CD4-positive, alpha-beta T cell treated with Interleukin-6 at 100 ng/mL for 8 hours (primary cell): Measurements from ENCODE around the gene TPCN2.
"Not testable (repeated sequence)": the region's sequence is repeated elsewhere in the genome, so short reads cannot be mapped to it uniquely, and the experiment has no call there.

Experiments
- DNase-seq: peaks from one replicate; pipeline ENCODE4 v3.0.0-alpha.2; 2020; ENCODE audit warnings: mixed read lengths, low spot score

Gene TPCN2

GRCh38 chr11:69131121-69131566, 82.4 kb downstream of the TPCN2 start:
- no peak for DNase-seq

GRCh38 chr11:69131644-69132300, 83.0 kb downstream of the TPCN2 start:
- DNase-seq: no peak

- no peak for DNase-seq
Observed at GRCh38 chr11:69132301-69132670, 83.6 kb downstream of the TPCN2 start.

DNA sequence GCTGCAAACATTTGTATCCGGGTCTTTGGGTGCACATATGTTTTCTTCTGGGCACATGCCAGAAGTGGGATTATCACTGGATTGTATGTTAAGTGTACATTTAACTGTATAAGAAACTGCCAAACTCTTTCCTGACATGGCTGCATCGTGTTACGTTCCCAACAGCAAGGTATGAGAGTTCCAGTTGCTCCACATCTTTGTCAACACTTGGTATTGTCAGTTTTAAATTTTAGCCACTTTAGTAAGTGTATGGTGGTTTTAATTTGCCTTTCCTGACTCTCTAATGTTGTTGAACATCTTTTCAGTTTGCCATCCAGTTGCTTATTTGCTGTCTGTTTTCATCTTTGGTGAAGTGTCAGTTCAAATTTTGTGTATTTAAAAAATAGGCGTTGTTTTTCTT, 84.5 kb downstream of the TPCN2 start:
- DNase-seq: no peak

GRCh38 chr11:69134182-69134581, 85.5 kb downstream of the TPCN2 start:
- not testable (repeated sequence) for DNase-seq

GRCh38 chr11:69134957-69135356, 86.2 kb downstream of the TPCN2 start:
- DNase-seq: no peak

- DNase-seq: no peak
Observed at GRCh38 chr11:69135420-69136363, 87.0 kb downstream of the TPCN2 start.

DNA sequence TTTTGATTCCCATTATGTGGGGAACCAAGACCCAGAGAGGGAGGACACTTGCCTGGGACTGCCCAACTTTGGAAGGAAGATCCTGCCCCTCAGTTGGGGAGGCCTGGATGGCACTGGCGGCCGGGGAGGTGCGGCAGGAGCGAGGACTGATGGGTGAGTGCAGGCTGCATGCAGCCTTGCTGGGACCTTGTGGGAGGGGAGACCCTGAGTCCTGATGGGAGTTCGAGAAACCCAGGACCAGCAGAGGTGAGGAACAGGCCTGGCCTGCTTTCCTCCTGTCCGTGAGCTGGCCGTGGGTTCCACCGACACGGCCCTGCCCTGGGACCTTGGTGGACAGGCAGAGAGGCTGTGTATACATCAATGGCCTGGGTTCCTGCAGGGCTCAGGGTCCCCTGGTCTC, 87.7 kb downstream of the TPCN2 start:
- no peak for DNase-seq

- no peak for DNase-seq
Observed at GRCh38 chr11:69137151-69137844, 88.6 kb downstream of the TPCN2 start.

DNA sequence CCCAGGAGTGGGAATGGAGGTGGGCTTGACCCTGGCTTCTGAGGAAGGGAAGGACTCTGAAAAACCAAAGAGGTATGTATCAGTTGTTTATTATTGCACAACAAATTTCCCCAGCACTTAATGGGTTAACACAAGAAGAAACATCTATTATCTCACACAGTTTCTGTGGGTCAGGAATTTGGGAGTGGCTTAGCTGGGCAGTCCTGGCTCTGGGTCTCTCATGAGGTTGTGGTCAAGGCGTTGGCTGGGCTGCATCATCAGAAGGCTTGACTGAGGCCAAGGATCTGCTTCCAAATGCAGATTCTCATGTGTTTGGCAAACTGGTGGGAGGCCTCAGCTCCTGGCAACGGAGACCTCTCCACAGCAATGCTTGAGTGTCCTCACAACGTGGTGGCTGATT, 89.5 kb downstream of the TPCN2 start:
- no peak for DNase-seq

GRCh38 chr11:69140161-69140560, 91.4 kb downstream of the TPCN2 start:
- not testable (repeated sequence) for DNase-seq

DNA sequence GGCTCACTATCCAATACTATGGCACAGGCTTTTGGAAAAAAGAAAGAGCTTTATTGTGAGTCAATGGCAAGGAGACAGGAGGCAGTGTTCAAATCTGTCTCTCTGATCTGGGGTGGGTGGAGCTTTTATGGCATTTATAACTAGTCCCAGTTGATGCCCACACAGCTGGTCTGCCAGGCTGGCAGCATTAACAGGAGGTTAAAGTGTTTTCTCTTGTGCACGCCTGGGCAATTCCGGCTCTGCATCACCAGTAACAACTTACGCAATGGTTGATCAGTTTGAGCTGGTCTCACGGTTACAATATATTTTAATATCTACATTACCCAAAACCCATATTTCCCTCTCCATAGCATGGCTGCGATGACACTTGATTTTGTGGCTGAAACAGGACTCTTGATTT, 91.9 kb downstream of the TPCN2 start:
- no peak for DNase-seq

DNA sequence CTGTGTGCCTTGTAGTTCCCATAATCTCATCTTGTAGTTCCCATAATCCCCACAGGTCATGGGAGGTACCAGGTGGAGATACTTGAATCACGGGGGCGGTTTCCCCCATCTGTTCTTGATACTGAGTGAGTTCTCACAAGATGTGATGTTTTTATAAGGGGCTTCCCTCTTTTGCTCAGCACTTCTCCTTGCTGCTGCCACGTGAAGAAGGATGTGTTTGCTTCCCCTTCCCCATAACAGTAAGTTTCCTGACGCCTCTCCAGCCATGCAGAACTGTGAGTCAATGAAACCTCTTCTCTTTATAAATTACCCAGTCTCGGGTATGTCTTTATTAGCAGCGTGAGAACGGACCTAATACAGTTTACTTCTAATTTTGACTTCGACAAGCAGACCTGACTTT, 93.0 kb downstream of the TPCN2 start:
- DNase-seq: no peak

DNA sequence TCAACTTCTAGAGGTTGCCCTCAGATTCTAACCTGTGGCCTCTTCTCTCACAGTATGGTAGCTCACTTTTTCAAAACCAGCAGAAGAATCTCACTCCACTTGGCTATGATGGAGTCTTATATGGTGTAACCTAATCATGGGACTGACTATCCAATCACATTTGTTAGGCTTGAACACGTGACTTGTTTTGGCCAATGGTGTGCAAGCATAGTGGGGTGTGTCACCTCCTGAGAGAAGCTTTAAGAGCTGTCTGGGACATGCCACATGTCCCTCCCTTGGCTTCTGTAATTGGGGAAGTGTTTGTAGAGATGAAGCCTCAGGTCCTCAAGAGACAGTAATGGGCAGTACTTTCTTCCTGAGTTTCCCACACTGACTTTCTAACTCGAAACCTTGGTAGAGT, 94.2 kb downstream of the TPCN2 start:
- no peak for DNase-seq

DNA sequence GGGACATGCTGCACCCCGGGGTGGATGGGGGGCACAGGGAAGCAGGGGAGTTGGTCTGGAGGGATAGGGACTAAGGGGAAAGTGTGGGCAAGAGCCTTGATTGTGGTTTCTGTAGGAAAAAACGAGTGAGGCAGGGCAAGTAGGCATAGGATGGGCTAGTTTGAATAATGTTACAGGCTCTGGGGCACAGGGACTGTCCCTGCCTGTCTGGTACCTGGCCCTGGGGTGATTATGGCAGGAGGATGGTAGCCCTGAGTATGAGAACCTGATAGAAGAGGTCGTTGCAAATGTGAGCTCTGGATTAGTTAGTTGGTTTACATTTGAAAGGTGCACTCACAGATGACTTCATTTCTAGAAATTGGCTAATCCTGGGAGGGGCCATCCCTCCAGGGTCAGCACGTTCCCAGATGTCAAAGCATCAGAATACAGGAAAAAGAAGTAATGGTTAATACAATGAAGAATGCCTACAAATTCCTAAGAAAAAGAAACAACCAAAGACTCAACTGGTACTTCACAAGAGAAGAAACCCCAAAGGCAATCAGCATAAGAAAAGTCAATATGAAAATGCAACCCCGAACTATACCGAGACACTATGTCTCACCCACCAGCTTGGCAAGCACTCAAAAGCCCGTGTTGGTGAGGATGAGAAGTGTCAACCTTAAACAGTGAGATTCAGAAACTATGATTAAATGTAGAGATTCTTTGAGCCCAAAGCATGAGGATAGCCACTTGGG, 95.8 kb downstream of the TPCN2 start:
- DNase-seq: no peak

DNA sequence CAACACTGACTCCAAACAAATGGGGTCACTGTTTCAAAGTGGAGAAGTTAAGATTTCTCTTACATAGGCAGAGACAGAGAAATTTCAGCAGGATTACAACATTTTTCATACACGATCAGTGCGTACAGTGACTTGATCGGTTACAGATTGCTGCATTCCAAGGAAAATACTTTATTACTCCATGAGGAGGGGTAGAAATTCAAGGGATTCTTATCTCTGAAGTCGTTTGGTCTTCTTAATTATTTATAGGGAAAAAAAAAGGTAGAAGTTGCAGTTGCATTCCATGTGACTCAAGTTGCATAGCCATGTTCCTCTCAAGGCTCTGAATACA, 96.3 kb downstream of the TPCN2 start:
- DNase-seq: no peak

GRCh38 chr11:69148377-69148762, 99.6 kb downstream of the TPCN2 start:
- no peak for DNase-seq

DNA sequence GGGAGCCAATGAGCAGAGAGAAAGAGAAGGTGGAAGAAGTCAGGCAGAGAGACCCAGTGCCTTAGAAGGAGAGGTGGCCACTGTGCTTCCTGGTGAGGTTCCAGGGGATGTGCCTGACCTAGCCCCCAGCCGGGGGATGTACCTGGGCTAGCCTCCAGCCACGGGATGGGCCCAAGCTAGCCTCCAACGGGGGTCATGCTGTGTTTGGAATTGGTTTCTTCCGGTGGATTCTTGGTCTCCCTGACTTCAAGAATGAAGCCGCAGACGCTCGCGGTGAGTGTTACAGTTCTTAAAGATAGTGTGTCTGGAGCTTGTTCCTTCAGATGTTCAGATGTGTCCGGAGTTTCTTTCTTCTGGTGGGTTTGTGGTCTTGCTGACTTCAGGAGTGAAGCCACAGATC, 100.1 kb downstream of the TPCN2 start:
- no peak for DNase-seq

DNA sequence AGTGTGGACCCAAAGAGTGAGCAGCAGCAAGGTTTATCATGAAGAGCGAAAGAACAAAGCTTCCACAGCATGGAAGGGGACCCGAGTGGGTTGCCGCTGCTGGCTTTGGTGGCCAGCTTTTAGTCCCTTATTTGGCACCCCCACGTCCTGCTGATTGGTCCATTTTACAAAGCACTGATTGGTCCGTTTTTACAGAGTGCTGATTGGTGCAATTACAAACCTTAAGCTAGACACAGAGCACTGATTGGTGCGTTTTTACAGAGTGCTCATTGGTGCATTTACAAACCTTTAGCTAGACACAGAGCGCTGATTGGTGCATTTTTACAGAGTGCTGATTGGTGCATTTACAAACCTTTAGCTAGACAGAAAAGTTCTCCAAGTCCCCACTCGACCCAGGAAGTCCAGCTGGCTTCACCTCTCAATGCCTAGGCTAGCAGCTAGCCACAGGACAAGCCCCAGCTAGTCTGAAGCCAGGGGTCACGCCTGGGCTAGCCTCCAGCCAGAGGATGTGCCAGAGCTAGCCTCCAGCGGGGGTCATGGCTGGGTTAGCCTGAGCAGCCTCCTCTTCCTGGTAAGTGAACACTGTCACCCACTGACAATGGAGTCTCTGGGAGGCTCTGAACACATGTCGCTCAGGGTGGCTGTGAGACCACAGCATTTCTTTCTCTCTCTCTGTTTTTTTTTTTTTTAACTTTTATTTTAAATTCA, 100.8 kb downstream of the TPCN2 start:
- not testable (repeated sequence) for DNase-seq

DNA sequence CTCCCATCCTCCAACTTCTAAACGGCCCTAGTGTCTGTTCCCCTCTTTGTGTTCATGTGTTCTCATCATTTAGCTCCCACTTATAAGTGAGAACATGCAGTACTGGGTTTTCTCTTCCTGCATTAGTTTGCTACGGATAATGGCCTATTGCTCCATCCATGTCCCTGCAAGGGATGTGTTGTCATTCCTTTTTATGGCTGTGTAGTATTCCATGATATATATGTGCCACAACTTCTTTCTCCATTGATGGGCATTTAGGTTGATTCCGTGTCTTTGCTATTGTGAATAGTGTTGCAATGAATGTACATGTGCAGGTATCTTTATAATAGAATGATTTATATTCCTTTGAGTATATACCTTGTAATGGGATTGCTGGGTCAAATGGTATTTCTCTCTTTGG, 101.4 kb downstream of the TPCN2 start:
- no peak for DNase-seq

DNA sequence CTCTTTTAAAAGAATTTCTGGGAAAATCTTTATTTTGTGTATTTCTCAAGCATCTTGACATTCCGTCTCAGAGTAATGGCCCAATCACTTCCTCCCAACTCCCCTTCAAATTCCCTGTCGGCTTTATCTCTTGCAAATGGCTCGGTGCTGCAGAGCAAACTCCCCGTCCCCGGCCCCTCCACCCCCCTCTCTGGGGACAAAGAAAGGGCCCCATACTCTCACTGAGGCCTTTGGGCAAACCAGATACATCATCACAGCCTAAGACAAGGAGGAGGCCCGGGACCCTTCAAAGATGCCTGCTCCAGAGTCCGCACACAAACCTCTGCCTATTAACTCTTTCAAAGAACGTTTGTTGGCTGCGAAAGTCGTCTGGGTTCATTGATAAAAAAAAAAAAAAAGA, 103.1 kb downstream of the TPCN2 start:
- no peak for DNase-seq
